ENCODE results near the gene GPR157.

The GPR157 gene

GRCh38 chr1:9121496-9122409, 7.1 kb downstream of the GPR157 start:
- ChIA-PET POLR2A (interaction anchor here (0.6 kb wide), 1 partner anchor 62 kb away, joined by 9 read pairs; no protein-coding TSS in a partner anchor), CTCF (interaction anchor here (0.9 to 8.2 kb wide), 12 partner anchors 11 to 117 kb away, joined by 3 to 79 read pairs (median 4); partner anchors contain the start of gene H6PD)
- peak; percentile 78 for DNase-seq (ENCODE audit: extremely low spot score)
- TF ChIP-seq CTCF (IDR thresholded peaks at IDR 0.05; ENCODE audit: control extremely low read depth, extremely low read depth, low read depth, missing control alignments), result no peak

- DNase-seq (ENCODE audit: extremely low spot score), result peak; percentile 8
- ChIA-PET POLR2A (interaction anchor here (0.6 to 1.3 kb wide), 4 partner anchors 9 to 538 kb away, joined by 3 read pairs; partner anchors contain the start of gene GPR157), CTCF (interaction anchor here (1.1 to 8.2 kb wide), 9 partner anchors 9 to 76 kb away, joined by 3 to 79 read pairs (median 5); no protein-coding TSS in a partner anchor)
- no peak for TF ChIP-seq CTCF (IDR thresholded peaks at IDR 0.05; ENCODE audit: control extremely low read depth, extremely low read depth, low read depth, missing control alignments)
Observed at GRCh38 chr1:9120312-9120958, 8.5 kb downstream of the GPR157 start.

DNA sequence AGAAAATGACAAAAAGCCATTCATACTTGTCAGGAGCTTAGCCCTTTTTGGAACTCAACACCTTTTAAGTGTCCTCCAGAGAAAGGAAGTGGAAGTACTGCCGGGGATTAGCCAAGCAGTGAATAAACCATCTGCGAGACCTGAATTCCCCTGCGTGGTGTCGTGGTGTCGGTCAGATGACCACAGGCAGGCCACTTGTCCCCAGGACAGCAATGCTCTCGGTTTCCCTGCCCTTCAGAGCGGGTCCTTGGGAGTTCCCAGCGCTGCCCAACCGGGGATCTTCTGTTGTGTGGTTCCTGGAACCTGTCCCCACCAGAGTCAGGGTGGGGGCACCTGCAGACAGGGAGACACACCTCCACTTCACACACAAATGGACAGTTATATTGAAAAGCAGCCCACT, 9.2 kb downstream of the GPR157 start:
- POLR2A ChIA-PET, result no interaction called here
- DNase-seq (ENCODE audit: extremely low spot score), result peak; percentile 56
- CTCF ChIA-PET, result interaction anchor here (1.0 to 8.2 kb wide), 6 partner anchors 10 to 77 kb away, joined by 3 to 79 read pairs (median 9); no protein-coding TSS in a partner anchor
- no peak for TF ChIP-seq CTCF (IDR thresholded peaks at IDR 0.05; ENCODE audit: control extremely low read depth, extremely low read depth, low read depth, missing control alignments)

GRCh38 chr1:9118186-9118585, 10.7 kb downstream of the GPR157 start:
- no peak for TF ChIP-seq CTCF (IDR thresholded peaks at IDR 0.05; ENCODE audit: control extremely low read depth, extremely low read depth, low read depth, missing control alignments)
- DNase-seq (ENCODE audit: extremely low spot score), result no peak
- ChIA-PET CTCF (interaction anchor here (0.8 to 8.2 kb wide), 8 partner anchors 9 to 180 kb away, joined by 3 to 79 read pairs (median 9); no protein-coding TSS in a partner anchor), POLR2A (interaction anchor here (0.5 kb wide), 1 partner anchor 59 kb away, joined by 4 read pairs; no protein-coding TSS in a partner anchor)

DNA sequence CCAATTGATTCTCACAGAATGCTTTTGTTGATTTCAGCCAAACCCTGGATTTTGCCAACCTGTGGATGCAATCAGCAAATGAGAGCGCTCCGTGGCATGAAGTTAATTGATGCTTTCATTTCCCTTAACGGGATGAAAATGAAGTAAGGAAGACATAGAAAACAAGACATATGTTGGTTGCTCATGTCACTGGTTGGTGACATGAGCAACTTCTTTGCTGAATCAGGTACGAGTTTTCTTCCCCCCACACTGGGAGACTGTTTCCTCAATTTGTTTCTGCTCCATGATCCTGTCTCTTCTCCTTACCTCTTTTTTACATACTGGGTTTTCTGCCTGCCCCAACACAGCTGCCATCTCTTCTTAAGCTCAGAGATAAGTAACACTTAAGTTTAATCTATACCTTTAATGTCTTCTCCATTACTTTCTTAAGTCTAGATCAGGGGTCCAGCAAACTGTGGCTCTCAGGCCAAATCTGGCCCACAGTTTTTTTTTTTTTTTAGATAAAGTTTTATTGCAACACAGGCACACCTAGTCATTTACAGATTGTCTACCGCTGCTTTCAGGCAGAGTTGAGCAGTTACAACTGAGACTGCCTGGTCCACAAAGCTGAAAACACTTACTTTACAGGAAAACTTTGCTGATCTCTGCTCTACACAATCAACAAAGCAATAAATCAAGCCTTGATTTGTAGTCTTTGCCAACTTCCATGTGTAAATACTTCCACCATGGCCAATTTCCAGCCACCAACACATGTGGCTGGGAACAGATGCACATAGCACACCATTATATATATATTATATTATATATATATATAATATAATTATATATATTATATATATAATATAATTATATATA, 13.3 kb downstream of the GPR157 start:
- no peak for TF ChIP-seq CTCF (IDR thresholded peaks at IDR 0.05; ENCODE audit: control extremely low read depth, extremely low read depth, low read depth, missing control alignments)
- no peak for DNase-seq (ENCODE audit: extremely low spot score)
- ChIA-PET CTCF (interaction anchor here (1.0 to 8.2 kb wide), 5 partner anchors 8 to 81 kb away, joined by 3 to 79 read pairs (median 8); no protein-coding TSS in a partner anchor), POLR2A (no interaction called here)
